Activated CD4-positive, CD25-positive, alpha-beta regulatory T cell (primary cell): ENCODE results near the gene OLA1.

Experiments
- DNase-seq, 4 experiments: peaks; one replicate each; lab custom pipeline; 2025; lab: John Stamatoyannopoulos, UW

The OLA1 gene

GRCh38 chr2:174224665-174225288, 23.6 kb downstream of the OLA1 start:
- DNase-seq = no peak

GRCh38 chr2:174224125-174224524, 24.2 kb downstream of the OLA1 start:
- DNase-seq = no peak

GRCh38 chr2:174223388-174223787, 24.9 kb downstream of the OLA1 start:
- no peak for DNase-seq

- DNase-seq = no peak
Observed at GRCh38 chr2:174222154-174222553, 26.2 kb downstream of the OLA1 start.

GRCh38 chr2:174219321-174219720, 29.0 kb downstream of the OLA1 start:
- DNase-seq = no peak

- no peak for DNase-seq
Observed at GRCh38 chr2:174218773-174219172, 29.6 kb downstream of the OLA1 start.

- no peak for DNase-seq
Observed at GRCh38 chr2:174217869-174218268, 30.5 kb downstream of the OLA1 start.

- DNase-seq = no peak
Observed at GRCh38 chr2:174211954-174212353, 36.4 kb downstream of the OLA1 start.

- no peak for DNase-seq
Observed at GRCh38 chr2:174210862-174211261, 37.5 kb downstream of the OLA1 start.

GRCh38 chr2:174209325-174209724, 39.0 kb downstream of the OLA1 start:
- DNase-seq = no peak

- no peak for DNase-seq
Observed at GRCh38 chr2:174208026-174208425, 40.3 kb downstream of the OLA1 start.

- DNase-seq = no peak
Observed at GRCh38 chr2:174205562-174205961, 42.8 kb downstream of the OLA1 start.

- no peak for DNase-seq
Observed at GRCh38 chr2:174202188-174202587, 46.1 kb downstream of the OLA1 start.

- DNase-seq = no peak
Observed at GRCh38 chr2:174198846-174199564, 49.3 kb downstream of the OLA1 start.

GRCh38 chr2:174195253-174195652, 53.1 kb downstream of the OLA1 start:
- no peak for DNase-seq

GRCh38 chr2:174193737-174194136, 54.6 kb downstream of the OLA1 start:
- no peak for DNase-seq

GRCh38 chr2:174192664-174193063, 55.7 kb downstream of the OLA1 start:
- DNase-seq = no peak

GRCh38 chr2:174191342-174192074, 56.8 kb downstream of the OLA1 start:
- no peak for DNase-seq

- DNase-seq = no peak
Observed at GRCh38 chr2:174184915-174185314, 63.4 kb downstream of the OLA1 start.

- DNase-seq = no peak
Observed at GRCh38 chr2:174184504-174184903, 63.8 kb downstream of the OLA1 start.

- DNase-seq = no peak
Observed at GRCh38 chr2:174183076-174183475, 65.3 kb downstream of the OLA1 start.

GRCh38 chr2:174181368-174181767, 67.0 kb downstream of the OLA1 start:
- no peak for DNase-seq

GRCh38 chr2:174180726-174181236, 67.6 kb downstream of the OLA1 start:
- DNase-seq = no peak
